GM19468 (cell line): ENCODE results near the gene ZSCAN21.
A peak's percentile ranks its signal among the peaks of the same experiment; 100 is the strongest.
"Not testable (repeated sequence)": the region's sequence is repeated elsewhere in the genome, so short reads cannot be mapped to it uniquely, and the experiment has no call there.

Experiments used
- ATAC-seq: cut with Tn5 transposase; IDR thresholded peaks from one replicate; pipeline ENCODE4 v1.9.1; 2021; ENCODE audit warnings: mild to moderate bottlenecking, moderate library complexity, moderate number of reproducible peaks; ENCODE audit not compliant: unreplicated experiment; ENCODE audit errors: extremely low read depth

Gene ZSCAN21

DNA sequence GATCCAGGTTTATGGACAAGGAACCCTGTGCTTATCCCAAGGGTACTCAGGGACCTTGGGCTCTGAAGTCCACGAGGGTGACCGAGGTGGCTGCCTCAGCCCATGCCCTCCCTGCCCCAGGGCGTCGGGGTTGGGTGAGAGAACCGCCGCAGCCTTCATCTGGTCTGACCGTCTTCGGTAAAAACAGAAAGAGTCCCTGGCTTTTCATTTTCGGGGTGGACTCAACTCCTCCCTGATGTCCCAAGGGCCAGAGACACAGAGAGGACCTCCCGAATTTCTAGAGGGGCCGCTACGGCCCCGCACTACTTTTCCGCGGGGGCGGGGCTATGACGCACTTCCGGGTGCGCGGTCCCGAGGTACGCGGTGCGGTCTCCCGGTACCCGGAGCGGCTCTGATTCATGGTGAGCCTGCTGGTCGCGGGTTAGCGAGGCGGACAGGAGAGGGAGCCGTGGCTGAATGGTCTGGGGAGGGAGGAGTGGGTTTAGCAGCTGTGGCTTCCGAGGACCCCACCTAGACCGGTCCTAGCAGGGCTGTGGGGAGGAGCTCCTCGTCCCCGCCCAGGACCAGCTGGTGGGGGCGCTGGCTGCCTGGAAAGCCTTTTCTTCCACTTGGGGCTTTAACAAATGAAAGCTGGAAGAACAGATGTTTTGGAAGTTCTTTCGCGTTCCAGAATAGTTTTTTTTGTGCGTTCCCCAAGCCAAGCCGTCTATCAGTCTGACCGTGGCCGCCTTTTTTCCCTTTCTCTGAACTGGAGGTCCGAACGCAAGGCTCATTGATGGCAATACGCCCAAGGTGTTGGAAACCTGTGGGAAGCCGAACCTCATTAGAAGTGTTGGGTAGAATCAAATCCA, at the start of gene ZSCAN21:
TSS of gene ZSCAN21 (plus strand) at position 334 of the 851 bp plus-strand sequence. CDS start 7,233 bp downstream, outside the sequence.
- peak; percentile 51 for ATAC-seq

- ATAC-seq: no peak
Observed at GRCh38 chr7:100000239-100000638, 49.3 kb upstream of the ZSCAN21 start.

GRCh38 chr7:100003711-100004661, 45.6 kb upstream of the ZSCAN21 start:
- ATAC-seq: no peak

- no peak for ATAC-seq
Observed at GRCh38 chr7:100007887-100008286, 41.7 kb upstream of the ZSCAN21 start.

- no peak for ATAC-seq
Observed at GRCh38 chr7:100008525-100008924, 41.0 kb upstream of the ZSCAN21 start.

DNA sequence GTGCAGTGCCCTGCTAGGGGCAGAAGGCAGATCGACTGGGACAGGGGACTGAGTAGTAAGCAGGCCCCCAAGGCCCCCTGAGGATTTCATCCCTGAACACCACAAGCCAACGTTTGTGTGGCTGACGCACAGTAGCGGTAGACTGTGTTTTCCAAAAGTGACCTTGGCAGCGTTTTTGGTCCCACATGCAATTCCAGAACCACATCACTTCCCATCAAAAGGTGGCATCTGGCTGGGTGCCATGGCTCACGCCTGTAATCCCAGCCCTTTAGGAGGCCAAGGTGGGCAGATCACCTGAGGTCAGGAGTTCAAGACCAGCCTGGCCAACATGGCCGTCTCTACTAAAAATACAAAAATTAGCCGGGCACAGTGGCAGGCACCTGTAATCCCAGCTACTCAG, 39.6 kb upstream of the ZSCAN21 start:
- not testable (repeated sequence) for ATAC-seq

DNA sequence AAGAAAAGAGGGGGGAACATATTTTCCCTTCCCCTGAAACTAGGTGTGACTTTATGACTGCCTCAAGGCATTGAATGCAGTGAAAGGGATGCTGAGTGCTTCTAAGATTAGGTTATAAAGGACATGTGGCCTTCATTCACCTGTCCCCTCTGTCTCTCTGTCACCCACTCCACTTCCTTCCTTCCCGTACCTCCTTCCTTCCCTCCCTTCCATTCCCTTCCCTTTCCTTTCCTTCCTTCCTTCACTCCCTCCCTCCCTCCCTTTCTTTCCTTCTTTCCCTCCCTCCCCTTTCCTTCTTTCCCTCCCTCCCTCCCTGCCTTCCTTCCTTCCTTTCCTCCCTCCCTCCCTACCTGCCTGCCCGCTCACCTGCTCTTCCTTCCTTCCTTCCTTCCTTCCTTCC, 38.7 kb upstream of the ZSCAN21 start:
- ATAC-seq: no peak

- no peak for ATAC-seq
Observed at GRCh38 chr7:100011516-100011915, 38.1 kb upstream of the ZSCAN21 start.

DNA sequence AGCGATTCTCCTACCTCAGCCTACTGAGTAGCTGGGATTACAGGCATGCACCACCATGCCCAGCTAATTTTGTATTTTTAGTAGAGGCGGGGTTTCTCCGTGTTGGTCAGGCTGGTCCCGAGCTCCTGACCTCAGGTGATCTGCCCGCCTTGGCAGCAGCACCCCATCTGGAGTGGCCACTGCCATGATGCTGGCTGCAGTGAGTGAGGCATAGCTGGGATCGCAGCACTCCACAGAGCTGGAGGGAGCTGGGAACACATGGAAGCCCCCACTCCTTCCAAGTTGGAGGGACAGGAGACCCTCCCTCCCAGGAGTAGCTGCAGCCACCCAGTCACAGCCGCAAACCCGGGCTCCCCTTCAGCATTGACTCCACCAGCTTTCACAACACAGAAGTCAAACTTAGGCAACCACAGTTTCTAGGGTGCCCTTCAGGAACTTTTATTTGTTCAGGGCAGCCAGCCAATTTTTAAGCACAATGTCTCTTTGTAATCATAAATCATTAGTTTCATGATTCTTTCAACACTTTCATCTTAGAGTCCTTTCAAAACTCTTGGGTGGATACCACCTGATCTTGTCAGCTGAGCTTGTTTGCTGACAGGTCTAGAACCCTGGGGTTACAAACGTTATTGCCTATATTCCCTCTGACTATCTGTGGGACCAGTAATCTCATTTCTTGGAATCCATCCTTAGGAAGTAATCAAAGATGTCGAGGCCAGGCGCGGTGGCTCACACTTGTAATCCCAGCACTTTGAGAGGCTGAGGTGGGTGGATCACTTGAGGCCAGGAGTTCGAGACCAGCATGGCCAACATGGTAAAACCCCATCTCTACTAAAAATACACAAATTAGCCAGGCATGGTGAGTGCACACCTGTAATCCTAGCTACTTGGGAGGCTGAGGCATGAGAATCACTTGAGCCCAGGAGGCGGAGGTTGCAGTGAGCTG, 36.9 kb upstream of the ZSCAN21 start:
- ATAC-seq: not testable (repeated sequence)

DNA sequence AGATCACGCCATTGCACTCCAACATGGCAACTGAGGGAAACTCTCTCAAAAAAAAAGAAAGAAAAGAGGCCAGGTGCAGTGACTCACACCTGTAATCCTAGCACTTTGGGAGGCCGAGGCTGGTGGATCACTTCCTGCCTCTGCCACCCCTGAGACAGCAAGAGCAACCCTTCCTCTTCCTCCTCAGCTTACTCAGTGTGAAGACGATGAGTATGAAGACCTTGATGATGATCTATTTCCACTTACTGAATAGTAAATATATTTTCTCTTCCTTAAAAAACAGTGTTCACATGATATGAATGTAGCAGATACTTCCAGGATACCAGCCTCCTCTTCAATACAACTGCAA, 36.3 kb upstream of the ZSCAN21 start:
- no peak for ATAC-seq

DNA sequence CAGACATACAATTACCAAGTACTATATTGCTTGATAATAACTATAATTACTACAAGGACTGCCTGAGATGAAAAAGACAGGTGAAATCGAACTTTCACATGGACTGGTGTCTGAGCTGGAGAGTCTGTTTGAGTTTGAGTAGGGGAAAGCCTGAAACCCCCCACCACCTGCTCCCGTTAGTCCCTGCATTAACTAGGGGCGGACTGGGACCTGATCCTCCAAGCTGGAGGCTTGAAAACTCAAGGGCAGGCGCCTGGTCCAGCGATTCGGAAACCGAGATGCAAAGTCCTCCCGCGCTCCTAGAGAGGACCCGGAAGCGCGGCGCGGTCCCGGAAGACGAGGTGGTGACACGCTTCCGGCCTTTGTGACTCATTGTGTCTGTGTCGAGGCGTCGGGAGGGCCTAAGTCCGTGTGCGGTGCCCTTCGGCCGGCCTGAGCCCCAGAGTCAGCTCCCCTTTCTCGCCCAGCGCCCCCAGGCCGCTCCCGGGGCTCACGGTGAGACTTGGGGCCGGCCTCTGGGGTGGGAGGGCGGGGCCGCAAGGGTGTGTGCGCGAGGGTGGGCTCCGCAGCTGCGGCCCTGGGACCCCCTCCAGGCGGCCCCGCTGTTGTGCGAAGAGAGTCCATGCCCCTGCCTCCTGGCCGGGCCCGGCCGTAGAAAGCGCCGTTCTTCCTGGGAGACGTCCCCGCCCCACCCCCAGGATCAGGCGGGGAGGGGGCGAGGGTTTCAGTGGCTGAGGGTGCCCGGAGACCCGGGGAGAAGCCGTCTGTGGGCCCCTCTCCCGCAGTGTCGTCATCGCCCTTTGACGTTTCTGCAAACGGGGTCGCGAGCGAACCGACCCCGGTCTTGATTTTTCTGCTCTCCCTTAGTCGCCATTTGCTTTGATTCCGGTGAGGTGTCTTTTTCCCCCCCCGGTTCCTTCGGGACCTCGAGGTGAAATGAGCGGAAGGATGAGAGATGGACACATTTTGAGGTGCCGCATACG, 34.1 kb upstream of the ZSCAN21 start, which contains the start of gene ZKSCAN1:
TSS of gene ZKSCAN1 (plus strand) at position 365 of the 983 bp plus-strand sequence. CDS start 7,911 bp downstream, outside the sequence.
- peak; percentile 71 for ATAC-seq

GRCh38 chr7:100016215-100016901, 33.2 kb upstream of the ZSCAN21 start:
- ATAC-seq: no peak

- ATAC-seq: no peak
Observed at GRCh38 chr7:100017300-100017699, 32.3 kb upstream of the ZSCAN21 start.

DNA sequence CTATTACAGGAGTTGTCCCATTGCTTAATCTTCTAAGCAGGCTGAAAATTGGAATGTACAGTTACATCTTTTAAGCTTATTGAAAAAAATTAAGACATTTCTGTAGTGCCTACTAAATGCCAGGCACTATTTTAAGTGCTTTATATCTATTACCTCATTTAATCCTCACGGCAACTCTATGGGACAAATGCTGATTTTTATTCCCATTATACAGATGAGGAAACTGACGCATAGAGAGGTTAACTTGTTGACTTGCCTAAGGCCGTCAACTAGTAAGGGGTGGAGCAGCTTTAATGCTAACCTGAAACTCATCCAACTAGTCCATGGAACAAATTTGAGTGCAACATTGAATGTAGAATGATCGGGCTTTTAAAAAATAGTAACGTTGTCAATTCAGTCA, 31.7 kb upstream of the ZSCAN21 start:
- no peak for ATAC-seq

- no peak for ATAC-seq
Observed at GRCh38 chr7:100019908-100020307, 29.7 kb upstream of the ZSCAN21 start.

DNA sequence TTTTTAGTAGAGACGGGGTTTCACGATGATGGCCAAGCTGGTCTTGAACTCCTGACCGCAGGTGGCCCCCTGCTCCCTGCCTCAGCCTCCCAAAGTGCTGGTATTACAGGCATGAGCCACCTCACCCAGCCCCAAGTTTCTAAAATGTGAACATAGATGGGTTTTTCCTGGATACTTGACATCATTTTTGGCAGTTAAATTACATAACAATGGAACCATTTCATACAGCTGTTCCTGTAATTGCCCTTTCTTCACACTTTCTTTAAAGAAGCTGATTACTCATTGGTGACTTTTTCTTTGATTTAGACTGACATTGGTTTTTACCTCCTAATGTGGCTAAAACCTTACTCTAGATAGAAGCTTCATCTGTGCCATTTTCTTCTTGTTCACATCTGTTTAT, 28.3 kb upstream of the ZSCAN21 start:
- ATAC-seq: no peak

DNA sequence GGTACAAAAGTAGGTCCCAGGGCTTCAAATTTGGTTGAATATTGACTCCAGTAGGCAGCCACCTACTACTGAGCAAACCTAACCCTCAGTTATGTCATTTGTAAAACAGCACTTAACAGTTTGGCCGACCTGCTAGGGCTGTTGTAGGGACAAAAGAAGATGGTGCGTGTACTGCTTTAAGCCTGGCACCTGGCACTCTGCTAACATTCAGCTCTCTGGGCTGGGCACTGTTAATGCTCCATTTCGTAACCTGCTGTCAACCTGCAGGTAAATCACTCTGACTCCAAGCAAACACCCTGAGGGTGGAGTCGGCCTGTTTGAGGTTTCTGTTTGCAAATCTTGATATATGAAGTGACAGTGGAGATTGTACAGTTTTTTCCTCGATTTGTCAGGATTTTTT, 27.0 kb upstream of the ZSCAN21 start:
- ATAC-seq: no peak

DNA sequence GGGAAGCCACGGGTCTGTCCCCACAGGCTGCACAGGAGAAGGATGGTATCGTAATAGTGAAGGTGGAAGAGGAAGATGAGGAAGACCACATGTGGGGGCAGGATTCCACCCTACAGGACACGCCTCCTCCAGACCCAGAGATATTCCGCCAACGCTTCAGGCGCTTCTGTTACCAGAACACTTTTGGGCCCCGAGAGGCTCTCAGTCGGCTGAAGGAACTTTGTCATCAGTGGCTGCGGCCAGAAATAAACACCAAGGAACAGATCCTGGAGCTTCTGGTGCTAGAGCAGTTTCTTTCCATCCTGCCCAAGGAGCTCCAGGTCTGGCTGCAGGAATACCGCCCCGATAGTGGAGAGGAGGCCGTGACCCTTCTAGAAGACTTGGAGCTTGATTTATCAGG, 26.0 kb upstream of the ZSCAN21 start:
- ATAC-seq: no peak
